ENCODE results near the gene ARHGEF1.
"Not testable (repeated sequence)": the region's sequence is repeated elsewhere in the genome, so short reads cannot be mapped to it uniquely, and the experiment has no call there.

ARHGEF1 gene

GRCh38 chr19:41906916-41907680 is 24.1 kb downstream of the ARHGEF1 start:
- no peak for DNase-seq

GRCh38 chr19:41907994-41908615 is 25.1 kb downstream of the ARHGEF1 start:
- no peak for DNase-seq

GRCh38 chr19:41908724-41909464 is 25.9 kb downstream of the ARHGEF1 start:
- DNase-seq = no peak

- no peak for DNase-seq
Observed at GRCh38 chr19:41909706-41910105, 26.7 kb downstream of the ARHGEF1 start.

- DNase-seq = no peak
Observed at GRCh38 chr19:41910240-41910991, 27.4 kb downstream of the ARHGEF1 start.

GRCh38 chr19:41910992-41911888 is 28.3 kb downstream of the ARHGEF1 start:
- DNase-seq = no peak

GRCh38 chr19:41911889-41912731 is 29.1 kb downstream of the ARHGEF1 start:
- DNase-seq = peak; percentile 27

GRCh38 chr19:41912899-41913537 is 30.0 kb downstream of the ARHGEF1 start:
- peak; percentile 42 for DNase-seq

- no peak for DNase-seq
Observed at GRCh38 chr19:41913538-41914423, 30.8 kb downstream of the ARHGEF1 start.

GRCh38 chr19:41914424-41914834 is 31.4 kb downstream of the ARHGEF1 start:
- not testable (repeated sequence) for DNase-seq

GRCh38 chr19:41915021-41915775 is 32.2 kb downstream of the ARHGEF1 start:
- peak; percentile 34 for DNase-seq

- DNase-seq = no peak
Observed at GRCh38 chr19:41915776-41916414, 32.9 kb downstream of the ARHGEF1 start.

- peak; percentile 28 for DNase-seq
Observed at GRCh38 chr19:41917676-41918075, 34.7 kb downstream of the ARHGEF1 start.

GRCh38 chr19:41918095-41918494 is 35.1 kb downstream of the ARHGEF1 start:
- DNase-seq = no peak

- no peak for DNase-seq
Observed at GRCh38 chr19:41918653-41919244, 35.8 kb downstream of the ARHGEF1 start.

- no peak for DNase-seq
Observed at GRCh38 chr19:41919948-41920712, 37.1 kb downstream of the ARHGEF1 start.

Data from retina (tissue), 1 donor.